GM12892 (cell line): ENCODE data around the gene RASSF1.
"Not testable (repeated sequence)": the region's sequence is repeated elsewhere in the genome, so short reads cannot be mapped to it uniquely, and the experiment has no call there.

Source experiments
- DNase-seq: peaks from one replicate; pipeline ENCODE4 v3.0.0; 2011; ENCODE audit not compliant: insufficient read length
- FAIRE-seq: peaks from 2 replicates; lab custom pipeline; 2011; peaks lifted over from hg19 to GRCh38; lab: Jason Lieb, UNC
- POLR2A ChIP-seq: IDR thresholded peaks from 2 replicates; pipeline ENCODE4 v1.6.1; 2011; ENCODE audit warnings: low read depth, low read length, control low read depth
- POLR2AphosphoS5 ChIP-seq: IDR thresholded peaks from 2 replicates; pipeline ENCODE4 v1.6.1; 2011; ENCODE audit warnings: low read depth, low read length, control low read depth
- TAF1 ChIP-seq: IDR thresholded peaks from 2 replicates; pipeline ENCODE4 v1.6.1; 2011; ENCODE audit warnings: low read depth, mild to moderate bottlenecking, control low read depth, low read length, borderline replicate concordance

The RASSF1 gene

GRCh38 chr3:50294492-50295403, 45.9 kb downstream of the RASSF1 start:
- FAIRE-seq (no peak), DNase-seq (no peak)

GRCh38 chr3:50294089-50294488, 46.5 kb downstream of the RASSF1 start:
- FAIRE-seq (no peak), DNase-seq (no peak)
- TF ChIP-seq POLR2AphosphoS5: no peak
- no peak for TF ChIP-seq TAF1
- TF ChIP-seq POLR2A: no peak

More at GRCh38 chr3:50294492-50295403, 45.9 kb downstream of the RASSF1 start:
- TF ChIP-seq TAF1: no peak

- no peak for TF ChIP-seq TAF1
- no peak for DNase-seq
- FAIRE-seq: no peak
Observed at GRCh38 chr3:50293079-50293801, 47.4 kb downstream of the RASSF1 start.

- peak; percentile 100 for FAIRE-seq
- DNase-seq: peak; percentile 98
- peak; percentile 83 for TF ChIP-seq POLR2A
- 0 out of 2 replicates have a peak, but pooled peaks have one; percentile 43 for TF ChIP-seq TAF1
- peak; percentile 64 for TF ChIP-seq POLR2AphosphoS5
Observed at GRCh38 chr3:50292159-50293078, 48.2 kb downstream of the RASSF1 start, which contains the start of gene IFRD2. TSS of gene IFRD2 (minus strand) at chr3:50292429. CDS start at chr3:50292274, 155 bp downstream.

- TF ChIP-seq TAF1 (no peak), POLR2A (no peak), POLR2AphosphoS5 (no peak)
Observed at GRCh38 chr3:50290161-50290641, 50.4 kb downstream of the RASSF1 start.

GRCh38 chr3:50289130-50289529, 51.5 kb downstream of the RASSF1 start:
- no peak for TF ChIP-seq POLR2A
- no peak for TF ChIP-seq POLR2AphosphoS5
- no peak for TF ChIP-seq TAF1
- FAIRE-seq: no peak
- DNase-seq: no peak

More at GRCh38 chr3:50290161-50290641, 50.4 kb downstream of the RASSF1 start:
- FAIRE-seq (no peak), DNase-seq (no peak)

GRCh38 chr3:50288387-50289007, 52.1 kb downstream of the RASSF1 start:
- DNase-seq (no peak), FAIRE-seq (no peak)
- TF ChIP-seq POLR2AphosphoS5 (no peak), TAF1 (no peak), POLR2A (no peak)

- no peak for FAIRE-seq
- TF ChIP-seq POLR2A: no peak
- TF ChIP-seq POLR2AphosphoS5: no peak
- TF ChIP-seq TAF1: no peak
- no peak for DNase-seq
Observed at GRCh38 chr3:50287262-50287661, 53.4 kb downstream of the RASSF1 start.

- DNase-seq (no peak), FAIRE-seq (no peak)
- TF ChIP-seq POLR2A (no peak), TAF1 (no peak), POLR2AphosphoS5 (0 out of 2 replicates have a peak, but pooled peaks have one; percentile 36)
Observed at GRCh38 chr3:50286322-50287227, 54.1 kb downstream of the RASSF1 start.

- not testable (repeated sequence) for FAIRE-seq, DNase-seq
Observed at GRCh38 chr3:50284121-50284520, 56.5 kb downstream of the RASSF1 start.
